A673 (cell line): ENCODE measurements around the gene ZNF597.

Source experiments
- EZH2 ChIP-seq: fragments of 200-600 bp; sonication (generic); IDR thresholded peaks from 2 replicates; pipeline ENCODE4 v1.6.1; 2017; ENCODE audit warnings: borderline replicate concordance, low read depth, mild to moderate bottlenecking, mixed read lengths, antibody characterized with exemption, low read length; ENCODE audit not compliant: poor library complexity, severe bottlenecking
- TF ChIP-seq, protein P1 (sequence below): fragments of 300-800, 200-600 bp; sonication (generic); conservative IDR thresholded peaks from 2 replicates; pipeline ENCODE4 v1.5.1; 2017; ENCODE audit warnings: low read depth, mild to moderate bottlenecking, antibody characterized with exemption, low read length, moderate library complexity, mixed read lengths

DNA sequence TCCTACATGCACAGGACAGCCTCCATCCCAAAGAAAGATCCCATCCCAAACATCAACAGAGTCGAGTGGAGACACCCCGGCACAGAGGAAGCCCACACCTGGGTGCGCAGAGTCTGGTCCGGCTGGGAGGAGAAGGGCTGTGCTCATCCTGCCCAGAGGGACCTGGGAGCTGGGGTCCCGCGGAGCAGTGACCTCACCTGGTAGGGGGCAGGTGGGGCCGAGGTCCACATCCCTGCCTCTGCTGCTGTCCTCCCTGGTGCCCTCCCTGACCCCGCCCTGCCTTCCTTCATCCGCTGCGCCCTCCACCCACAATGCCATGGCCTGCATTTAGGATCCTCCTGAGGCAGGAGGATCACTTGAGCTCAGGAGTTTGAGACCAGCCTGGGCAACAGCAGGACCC is 49.1 kb upstream of the ZNF597 start:
- TF ChIP-seq, protein P1, sequence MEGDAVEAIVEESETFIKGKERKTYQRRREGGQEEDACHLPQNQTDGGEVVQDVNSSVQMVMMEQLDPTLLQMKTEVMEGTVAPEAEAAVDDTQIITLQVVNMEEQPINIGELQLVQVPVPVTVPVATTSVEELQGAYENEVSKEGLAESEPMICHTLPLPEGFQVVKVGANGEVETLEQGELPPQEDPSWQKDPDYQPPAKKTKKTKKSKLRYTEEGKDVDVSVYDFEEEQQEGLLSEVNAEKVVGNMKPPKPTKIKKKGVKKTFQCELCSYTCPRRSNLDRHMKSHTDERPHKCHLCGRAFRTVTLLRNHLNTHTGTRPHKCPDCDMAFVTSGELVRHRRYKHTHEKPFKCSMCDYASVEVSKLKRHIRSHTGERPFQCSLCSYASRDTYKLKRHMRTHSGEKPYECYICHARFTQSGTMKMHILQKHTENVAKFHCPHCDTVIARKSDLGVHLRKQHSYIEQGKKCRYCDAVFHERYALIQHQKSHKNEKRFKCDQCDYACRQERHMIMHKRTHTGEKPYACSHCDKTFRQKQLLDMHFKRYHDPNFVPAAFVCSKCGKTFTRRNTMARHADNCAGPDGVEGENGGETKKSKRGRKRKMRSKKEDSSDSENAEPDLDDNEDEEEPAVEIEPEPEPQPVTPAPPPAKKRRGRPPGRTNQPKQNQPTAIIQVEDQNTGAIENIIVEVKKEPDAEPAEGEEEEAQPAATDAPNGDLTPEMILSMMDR: no peak
- no peak for TF ChIP-seq EZH2
